Activated T-cell treated with anti-CD3 and anti-CD28 coated beads for 1 hour (primary cell): ENCODE data around the gene SEMA5A.

Experiments used
- DNase-seq: peaks from one replicate; pipeline ENCODE4 v3.0.0-alpha.2; 2020; ENCODE audit warnings: low read depth

The SEMA5A gene

GRCh38 chr5:9545136-9545991, 511 bp downstream of the SEMA5A start:
- no peak for DNase-seq

- peak; percentile 31 for DNase-seq
These were observed 1.3 kb downstream of the SEMA5A start for GRCh38 chr5:9544502-9545135.

GRCh38 chr5:9544056-9544455, 1.8 kb downstream of the SEMA5A start:
- DNase-seq: no peak

- no peak for DNase-seq
These were observed 2.5 kb downstream of the SEMA5A start for GRCh38 chr5:9543311-9543920.

GRCh38 chr5:9540791-9541190, 5.1 kb downstream of the SEMA5A start:
- DNase-seq: no peak

- DNase-seq: no peak
These were observed 7.4 kb downstream of the SEMA5A start for GRCh38 chr5:9538504-9538903.

- no peak for DNase-seq
These were observed 8.4 kb downstream of the SEMA5A start for GRCh38 chr5:9537223-9538141.

- no peak for DNase-seq
These were observed 9.2 kb downstream of the SEMA5A start for GRCh38 chr5:9536717-9537116.

- DNase-seq: no peak
These were observed 10.9 kb downstream of the SEMA5A start for GRCh38 chr5:9534881-9535517.

GRCh38 chr5:9533562-9534364, 12.1 kb downstream of the SEMA5A start:
- DNase-seq: no peak

GRCh38 chr5:9533096-9533495, 12.8 kb downstream of the SEMA5A start:
- no peak for DNase-seq

GRCh38 chr5:9529513-9529912, 16.4 kb downstream of the SEMA5A start:
- no peak for DNase-seq

- DNase-seq: no peak
These were observed 16.8 kb downstream of the SEMA5A start for GRCh38 chr5:9529041-9529480.

- no peak for DNase-seq
These were observed 20.9 kb downstream of the SEMA5A start for GRCh38 chr5:9524941-9525340.

- no peak for DNase-seq
These were observed 22.6 kb downstream of the SEMA5A start for GRCh38 chr5:9523090-9523823.

GRCh38 chr5:9519537-9519936, 26.3 kb downstream of the SEMA5A start:
- DNase-seq: no peak

GRCh38 chr5:9516591-9516990, 29.3 kb downstream of the SEMA5A start:
- no peak for DNase-seq

- DNase-seq: no peak
These were observed 30.4 kb downstream of the SEMA5A start for GRCh38 chr5:9515436-9515835.

- no peak for DNase-seq
These were observed 30.9 kb downstream of the SEMA5A start for GRCh38 chr5:9514968-9515367.

GRCh38 chr5:9513827-9514226, 32.0 kb downstream of the SEMA5A start:
- DNase-seq: no peak
